Fibroblast of the aortic adventitia (primary cell): ENCODE data around the gene GPC6. TPM values are rescaled to one million over a fixed set of nuclear protein-coding genes. Genes with fewer than 3 reads are reported as not detected.

Experiments used
- DNase-seq: peaks from one replicate; pipeline ENCODE4 v3.0.0-alpha.2; 2010; ENCODE audit warnings: low read depth
- H3K4me3 ChIP-seq: 2 replicates; pipeline ENCODE4 v1.5.1; 2011; ENCODE audit warnings: low read depth, mild to moderate bottlenecking, control low read depth, low read length, moderate library complexity
- total RNA-seq: library from RNA; depleted of rRNA; stranded (reverse); fragments of >200 nt; gene quantifications from 2 replicates; pipeline ENCODE4 v1.2.3, GENCODE V29; 2012; ENCODE audit warnings: low replicate concordance
- TF ChIP-seq, protein P1 (sequence below): IDR thresholded peaks from 2 replicates; pipeline ENCODE4 v1.5.1; 2011; ENCODE audit warnings: mild to moderate bottlenecking, low read length, control low read depth, inconsistent platforms; ENCODE audit not compliant: insufficient read depth

GPC6 gene
- total RNA-seq, 1 donor: 92.6 TPM

DNA sequence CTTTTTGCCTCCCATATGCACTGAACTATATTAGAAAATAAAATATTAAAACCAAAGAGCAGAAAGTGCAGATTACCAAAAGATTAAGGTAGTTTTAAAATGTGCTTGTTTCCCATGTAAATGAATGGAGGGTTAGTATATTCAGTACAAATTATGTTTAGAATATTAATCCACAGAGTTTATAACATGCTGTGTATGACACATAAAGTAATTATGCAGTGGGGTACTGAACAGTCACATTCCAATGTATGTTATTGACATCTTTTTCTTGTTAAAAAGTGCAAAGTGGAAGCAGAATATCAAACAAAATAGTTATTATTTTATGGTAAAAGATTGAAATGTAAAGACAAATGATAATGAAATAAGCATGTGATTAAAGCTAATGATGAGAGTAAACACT, 79.3 kb downstream of the GPC6 start:
- H3K4me3 ChIP-seq: no peak overlapping the region
- peak; percentile 15 for DNase-seq
- TF ChIP-seq, protein P1, sequence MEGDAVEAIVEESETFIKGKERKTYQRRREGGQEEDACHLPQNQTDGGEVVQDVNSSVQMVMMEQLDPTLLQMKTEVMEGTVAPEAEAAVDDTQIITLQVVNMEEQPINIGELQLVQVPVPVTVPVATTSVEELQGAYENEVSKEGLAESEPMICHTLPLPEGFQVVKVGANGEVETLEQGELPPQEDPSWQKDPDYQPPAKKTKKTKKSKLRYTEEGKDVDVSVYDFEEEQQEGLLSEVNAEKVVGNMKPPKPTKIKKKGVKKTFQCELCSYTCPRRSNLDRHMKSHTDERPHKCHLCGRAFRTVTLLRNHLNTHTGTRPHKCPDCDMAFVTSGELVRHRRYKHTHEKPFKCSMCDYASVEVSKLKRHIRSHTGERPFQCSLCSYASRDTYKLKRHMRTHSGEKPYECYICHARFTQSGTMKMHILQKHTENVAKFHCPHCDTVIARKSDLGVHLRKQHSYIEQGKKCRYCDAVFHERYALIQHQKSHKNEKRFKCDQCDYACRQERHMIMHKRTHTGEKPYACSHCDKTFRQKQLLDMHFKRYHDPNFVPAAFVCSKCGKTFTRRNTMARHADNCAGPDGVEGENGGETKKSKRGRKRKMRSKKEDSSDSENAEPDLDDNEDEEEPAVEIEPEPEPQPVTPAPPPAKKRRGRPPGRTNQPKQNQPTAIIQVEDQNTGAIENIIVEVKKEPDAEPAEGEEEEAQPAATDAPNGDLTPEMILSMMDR: no peak

DNA sequence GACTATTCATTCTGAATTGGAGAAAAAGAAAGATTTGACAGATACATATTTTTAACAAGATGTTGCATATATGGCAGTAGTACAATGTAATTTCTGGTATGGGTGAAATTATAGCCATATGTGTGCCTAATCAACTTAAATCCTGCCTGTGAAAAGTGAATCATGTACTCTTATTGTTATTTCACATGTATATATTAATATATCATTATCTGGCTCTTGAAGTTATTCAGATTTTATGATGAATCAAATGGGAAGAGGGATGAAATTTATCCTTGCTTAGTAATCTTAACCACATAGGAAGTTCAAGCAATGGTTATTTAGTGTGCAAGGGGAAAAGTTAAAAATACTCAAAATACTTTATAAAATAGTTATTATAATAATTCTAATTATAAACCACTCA, 80.5 kb downstream of the GPC6 start:
- DNase-seq: peak; percentile 15
- TF ChIP-seq, protein P1: no peak
- no peak overlapping the region for H3K4me3 ChIP-seq

DNA sequence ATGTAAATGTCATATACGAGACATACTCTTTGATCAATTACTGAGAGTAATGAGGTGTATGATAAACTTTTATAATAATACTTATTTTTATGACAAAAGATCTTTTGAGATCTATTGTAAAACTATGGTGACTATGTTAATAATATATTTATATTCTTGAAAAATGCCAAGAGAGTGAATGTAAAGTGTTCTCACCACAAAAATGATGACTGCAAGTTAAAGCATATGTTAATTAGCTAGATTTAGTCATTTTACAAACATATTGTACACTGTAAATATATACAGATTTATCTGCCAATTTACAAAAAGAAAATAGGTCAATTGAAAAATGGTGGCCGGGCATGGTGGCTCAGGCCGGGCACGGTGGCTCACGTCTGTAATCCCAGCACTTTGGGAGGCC, 81.0 kb downstream of the GPC6 start:
- no peak for DNase-seq
- no peak overlapping the region for H3K4me3 ChIP-seq
- TF ChIP-seq, protein P1: no peak

DNA sequence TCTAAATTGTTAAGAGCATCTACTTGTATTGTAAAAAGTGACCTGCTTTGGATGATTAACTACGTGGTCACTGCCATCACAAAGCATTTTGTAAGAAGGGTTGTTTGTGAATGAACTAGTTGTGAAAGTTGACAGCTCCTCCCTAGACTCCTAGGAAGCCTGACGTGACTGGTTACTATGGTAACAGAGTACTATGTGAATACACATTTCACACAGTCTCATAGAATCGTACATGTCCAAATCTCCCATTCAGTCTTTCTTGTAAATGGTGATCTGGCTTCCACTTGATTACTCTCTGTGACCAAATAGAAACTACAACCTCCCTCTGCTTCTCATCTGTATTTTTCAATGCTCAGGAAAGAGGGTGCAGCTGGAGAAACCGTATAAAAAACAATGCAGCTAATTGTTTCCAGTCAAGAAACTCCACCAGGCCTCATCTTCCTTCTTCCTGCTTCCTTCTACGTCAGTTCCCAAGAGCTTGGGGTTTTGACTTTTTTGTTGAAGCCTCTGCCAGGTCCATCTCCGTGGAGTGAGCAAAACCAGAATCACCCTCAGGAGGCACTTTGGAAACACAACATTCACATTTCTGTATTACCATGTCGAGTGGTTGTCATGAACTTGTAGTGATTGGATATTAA, 83.4 kb downstream of the GPC6 start:
- no peak overlapping the region for H3K4me3 ChIP-seq
- TF ChIP-seq, protein P1: no peak
- DNase-seq: peak; percentile 72

DNA sequence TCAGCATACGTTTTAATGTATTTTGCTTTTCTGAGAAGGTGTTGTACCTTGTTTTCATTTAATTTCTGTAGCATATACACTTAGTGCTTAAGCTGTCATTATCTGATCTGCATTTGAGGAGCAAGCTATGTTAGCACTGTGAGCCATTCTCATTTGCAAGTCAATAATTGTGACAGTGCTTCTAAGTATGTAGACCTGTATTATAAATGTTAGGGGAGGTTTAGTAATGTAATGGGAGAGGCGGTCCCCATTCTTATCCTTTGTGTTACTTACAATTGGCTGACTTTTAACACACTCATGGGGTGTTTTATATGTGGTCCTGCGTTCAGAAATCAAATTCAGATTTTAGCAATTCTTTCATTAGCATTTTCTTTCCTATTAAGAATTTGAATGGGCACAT, 90.2 kb downstream of the GPC6 start:
- no peak for DNase-seq
- TF ChIP-seq, protein P1: no peak
- H3K4me3 ChIP-seq: no peak overlapping the region

DNA sequence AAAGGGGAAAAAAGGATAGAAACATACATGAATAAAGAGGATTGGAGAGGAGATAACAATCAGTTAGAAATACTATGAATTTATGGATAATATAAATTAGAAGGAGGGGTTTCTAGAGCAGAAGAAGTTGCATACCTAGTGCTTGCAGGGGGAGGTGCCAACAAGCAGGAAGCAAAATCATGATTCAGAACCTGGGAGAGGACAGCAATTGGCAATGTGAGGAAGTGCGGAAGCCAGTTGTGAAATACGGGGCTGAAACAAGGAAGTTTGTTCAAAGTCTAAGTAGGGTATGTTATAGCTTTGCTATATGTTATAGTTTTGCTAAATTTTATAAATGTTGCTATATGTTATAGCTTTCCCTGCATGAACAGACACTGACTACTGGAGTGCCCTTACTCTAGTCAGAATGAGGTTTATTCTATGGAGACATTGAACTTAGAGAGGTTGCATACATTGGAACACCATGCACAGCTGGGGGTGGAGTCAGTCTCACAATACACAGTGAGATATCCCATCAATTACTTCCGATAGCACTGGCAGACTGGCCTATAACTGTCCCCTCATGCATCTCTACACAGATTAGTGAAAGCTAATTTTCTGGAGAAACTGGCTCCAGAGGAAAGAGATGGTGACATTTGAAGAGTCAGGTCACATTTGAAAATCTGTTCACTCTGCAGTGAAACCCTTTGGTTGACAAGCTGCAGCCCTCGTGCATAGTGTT, 92.1 kb downstream of the GPC6 start:
- TF ChIP-seq, protein P1: no peak
- peak; percentile 24 for DNase-seq

More for the DNA sequence above, 92.1 kb downstream of the GPC6 start:
- no peak overlapping the region for H3K4me3 ChIP-seq
